PC-3 (cell line): ENCODE data around the gene DLG1. TPM values are rescaled to one million over a fixed set of nuclear protein-coding genes. Genes with fewer than 3 reads are reported as not detected.

Experiments used
- ATAC-seq: fragments of 200-7000 bp; cut with Tn5 transposase; 2 replicates; pipeline ENCODE4 v1.9.1; 2020; ENCODE audit warnings: mild to moderate bottlenecking, moderate library complexity
- BruUV-seq: library from RNA; stranded (reverse); fragments of 400-500 nt; replicated peaks from 2 replicates; lab custom pipeline; 2021; lab: Mats Ljungman, UMichigan
- CTCF ChIA-PET: fragments of 300-600 bp; sonication (Branson Sonifier 250); formaldehyde crosslinking; loops from one replicate; lab custom pipeline; 2022; ENCODE audit warnings: antibody characterized with exemption; lab: Charles Lee
- POLR2A ChIA-PET: fragments of 300-600 bp; sonication (Branson Sonifier 250); formaldehyde crosslinking; loops from one replicate; lab custom pipeline; 2022; ENCODE audit warnings: antibody characterized with exemption; ENCODE audit not compliant: unreplicated experiment; lab: Charles Lee
- DNase-seq: peaks from one replicate; pipeline ENCODE4 v3.0.0-alpha.2; 2015
- H2AFZ ChIP-seq: fragments of 300-600 bp; sonication (generic); 2 replicates; pipeline ENCODE4 v1.6.0; 2016; ENCODE audit warnings: antibody characterized with exemption, low read length
- H3F3A ChIP-seq: fragments of 300-600 bp; sonication (generic); one replicate; pipeline ENCODE4 v1.6.0; 2017; ENCODE audit warnings: antibody characterized with exemption, low read length, control low read depth, mild to moderate bottlenecking; ENCODE audit not compliant: unreplicated experiment
- H3K27ac ChIP-seq: fragments of 300-600 bp; sonication (generic); 2 replicates; pipeline ENCODE4 v1.5.1; 2016; ENCODE audit warnings: mild to moderate bottlenecking, low read length
- H3K27me3 ChIP-seq: fragments of 300-600 bp; sonication (generic); 2 replicates; pipeline ENCODE4 v1.6.1; 2016; ENCODE audit warnings: low read length, mixed read lengths
- H3K36me3 ChIP-seq: fragments of 300-600 bp; sonication (generic); 2 replicates; pipeline ENCODE4 v1.6.1; 2016; ENCODE audit warnings: low read depth, mixed run types, low read length, mixed read lengths
- H3K4me1 ChIP-seq: fragments of 300-600 bp; sonication (generic); 2 replicates; pipeline ENCODE4 v1.5.1; 2016; ENCODE audit warnings: low read length; ENCODE audit not compliant: insufficient read depth
- H3K4me2 ChIP-seq: fragments of 300-600 bp; sonication (generic); 2 replicates; pipeline ENCODE4 v1.6.0; 2016; ENCODE audit warnings: low read length
- H3K4me3 ChIP-seq: fragments of 300-600 bp; sonication (generic); 2 replicates; pipeline ENCODE4 v1.5.1; 2016; ENCODE audit warnings: mild to moderate bottlenecking, low read length, mixed read lengths
- H3K79me2 ChIP-seq: fragments of 300-600 bp; sonication (generic); 2 replicates; pipeline ENCODE4 v1.6.1; 2017; ENCODE audit warnings: low read length, mixed read lengths
- H3K9ac ChIP-seq: fragments of 300-600 bp; sonication (generic); 2 replicates; pipeline ENCODE4 v1.6.0; 2016; ENCODE audit warnings: mild to moderate bottlenecking, low read length
- H3K9me2 ChIP-seq: fragments of 300-600 bp; sonication (generic); replicated peaks from 2 replicates; pipeline ENCODE4 v1.6.1; 2016; ENCODE audit warnings: mixed run types, low read length, mixed read lengths
- H3K9me3 ChIP-seq: fragments of 300-600 bp; sonication (generic); 2 replicates; pipeline ENCODE4 v1.6.1; 2016; ENCODE audit warnings: low read length, mixed read lengths
- H4K20me1 ChIP-seq: fragments of 300-600 bp; sonication (generic); 2 replicates; pipeline ENCODE4 v1.6.1; 2016; ENCODE audit warnings: low read length, mixed read lengths
- EZH2 ChIP-seq: fragments of 300-600 bp; sonication (generic); IDR thresholded peaks from one replicate; pipeline ENCODE4 v1.6.1; 2017; ENCODE audit warnings: antibody characterized with exemption, mild to moderate bottlenecking, low read length; ENCODE audit not compliant: unreplicated experiment
- EZH2phosphoT487 ChIP-seq: fragments of 300-600 bp; sonication (generic); IDR thresholded peaks from 2 replicates; pipeline ENCODE4 v1.6.1; 2018; ENCODE audit warnings: mild to moderate bottlenecking, antibody characterized with exemption, low read length, borderline replicate concordance
- intact Hi-C: fragments of 100-400 bp; cut with micrococcal nuclease; formaldehyde crosslinking; loops from 2 replicates; pipeline ENCODE4 v1.9.0; 2023
- total RNA-seq: library from RNA; depleted of rRNA; stranded (reverse); fragments of >200 nt; gene quantifications from 2 replicates; pipeline ENCODE4 v1.2.3, GENCODE V29; 2014
- TF ChIP-seq, protein P1 (sequence below): fragments of 300-600 bp; sonication (generic); conservative IDR thresholded peaks from 2 replicates; pipeline ENCODE4 v1.5.1; 2017; ENCODE audit warnings: antibody characterized with exemption, low read depth, mild to moderate bottlenecking, low read length

The DLG1 gene
- total RNA-seq, 1 experiment from 2014 or later: 60.8 TPM

DNA sequence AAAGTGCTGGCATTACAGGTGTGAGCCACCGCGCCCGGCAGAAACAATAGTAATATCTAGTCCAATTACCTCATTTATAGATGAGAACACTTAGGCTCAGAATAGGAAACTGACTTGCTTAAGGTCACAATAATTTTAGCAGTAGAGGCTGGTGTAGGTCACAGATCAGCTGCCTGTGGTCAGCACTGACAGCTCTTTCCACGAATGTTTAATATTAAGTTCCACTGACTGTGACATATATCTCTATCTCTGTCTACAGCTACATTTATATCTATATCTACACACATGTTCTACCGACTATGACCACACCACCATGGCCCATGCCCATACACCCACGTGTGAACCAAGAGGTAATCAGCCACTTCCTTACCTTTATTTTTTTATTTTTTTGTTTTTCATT lies 40.2 kb upstream of the DLG1 start:
- DNase-seq (no peak), ATAC-seq (no peak)
- H3K4me3 ChIP-seq: no peak overlapping the region
- ChIA-PET POLR2A (no interaction called here), CTCF (no interaction called here)
- H3K9ac ChIP-seq: no peak overlapping the region
- no TSS peak for BruUV-seq
- no peak for TF ChIP-seq EZH2
- TF ChIP-seq EZH2phosphoT487: no peak
- H3K27ac ChIP-seq: no peak overlapping the region
- no peaks in the 10 kb centered on the region for H3K9me3 ChIP-seq
- H3K79me2 ChIP-seq: no peaks in the 10 kb centered on the region
- no peaks in the 10 kb centered on the region for H3K36me3 ChIP-seq
- no peak overlapping the region for H3K4me2 ChIP-seq
- H3K9me2 ChIP-seq: no peaks in the 10 kb centered on the region
- H3K4me1 ChIP-seq: peaks cover 23% of the 10 kb centered on the region
- H2AFZ ChIP-seq: no peak overlapping the region
- no peaks in the 10 kb centered on the region for H3K27me3 ChIP-seq
- H3F3A ChIP-seq: no peaks in the 10 kb centered on the region
- intact Hi-C loops: no loop called here
- no peaks in the 10 kb centered on the region for H4K20me1 ChIP-seq

- H3K4me2 ChIP-seq: no peak overlapping the region
- H4K20me1 ChIP-seq: no peaks in the 10 kb centered on the region
- no peak overlapping the region for H3K27ac ChIP-seq
- H3K79me2 ChIP-seq: no peaks in the 10 kb centered on the region
- POLR2A ChIA-PET: no interaction called here
- H3K27me3 ChIP-seq: no peaks in the 10 kb centered on the region
- no peaks in the 10 kb centered on the region for H3K9me2 ChIP-seq
- no peak for ATAC-seq
- no peak overlapping the region for H3K9ac ChIP-seq
- no peak overlapping the region for H3K4me3 ChIP-seq
- no peaks in the 10 kb centered on the region for H3K9me3 ChIP-seq
- CTCF ChIA-PET: no interaction called here
- H3K36me3 ChIP-seq: no peaks in the 10 kb centered on the region
- BruUV-seq: no TSS peak
- no peaks in the 10 kb centered on the region for H3F3A ChIP-seq
- peaks cover 23% of the 10 kb centered on the region for H3K4me1 ChIP-seq
- TF ChIP-seq EZH2phosphoT487 (no peak), EZH2 (no peak)
- TF ChIP-seq, protein P1, sequence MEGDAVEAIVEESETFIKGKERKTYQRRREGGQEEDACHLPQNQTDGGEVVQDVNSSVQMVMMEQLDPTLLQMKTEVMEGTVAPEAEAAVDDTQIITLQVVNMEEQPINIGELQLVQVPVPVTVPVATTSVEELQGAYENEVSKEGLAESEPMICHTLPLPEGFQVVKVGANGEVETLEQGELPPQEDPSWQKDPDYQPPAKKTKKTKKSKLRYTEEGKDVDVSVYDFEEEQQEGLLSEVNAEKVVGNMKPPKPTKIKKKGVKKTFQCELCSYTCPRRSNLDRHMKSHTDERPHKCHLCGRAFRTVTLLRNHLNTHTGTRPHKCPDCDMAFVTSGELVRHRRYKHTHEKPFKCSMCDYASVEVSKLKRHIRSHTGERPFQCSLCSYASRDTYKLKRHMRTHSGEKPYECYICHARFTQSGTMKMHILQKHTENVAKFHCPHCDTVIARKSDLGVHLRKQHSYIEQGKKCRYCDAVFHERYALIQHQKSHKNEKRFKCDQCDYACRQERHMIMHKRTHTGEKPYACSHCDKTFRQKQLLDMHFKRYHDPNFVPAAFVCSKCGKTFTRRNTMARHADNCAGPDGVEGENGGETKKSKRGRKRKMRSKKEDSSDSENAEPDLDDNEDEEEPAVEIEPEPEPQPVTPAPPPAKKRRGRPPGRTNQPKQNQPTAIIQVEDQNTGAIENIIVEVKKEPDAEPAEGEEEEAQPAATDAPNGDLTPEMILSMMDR: no peak
- intact Hi-C loops: no loop called here
- H2AFZ ChIP-seq: no peak overlapping the region
- DNase-seq: peak; percentile 72
These were observed 39.2 kb upstream of the DLG1 start for GRCh38 chr3:197337656-197338055.

- Histone ChIP-seq H3F3A (no peaks in the 10 kb centered on the region), H3K4me2 (no peak overlapping the region), H3K4me1 (peaks cover 23% of the 10 kb centered on the region), H3K4me3 (no peak overlapping the region), H3K9ac (no peak overlapping the region), H3K79me2 (no peaks in the 10 kb centered on the region), H3K9me2 (no peaks in the 10 kb centered on the region), H2AFZ (no peak overlapping the region), H4K20me1 (no peaks in the 10 kb centered on the region), H3K27ac (no peak overlapping the region), H3K27me3 (no peaks in the 10 kb centered on the region), H3K36me3 (no peaks in the 10 kb centered on the region), H3K9me3 (no peaks in the 10 kb centered on the region)
- DNase-seq (no peak), ATAC-seq (no peak)
- TF ChIP-seq EZH2 (no peak), EZH2phosphoT487 (no peak)
- TF ChIP-seq, protein P1: no peak
- ChIA-PET CTCF (no interaction called here), POLR2A (no interaction called here)
- no TSS peak for BruUV-seq
- intact Hi-C loops: no loop called here
These were observed 38.8 kb upstream of the DLG1 start for GRCh38 chr3:197337214-197337613.
